Measurements from ENCODE around the gene AFG3L2. TPM values are rescaled to one million over a fixed set of nuclear protein-coding genes. Genes with fewer than 3 reads are reported as not detected.

The AFG3L2 gene
- total RNA-seq, 1 experiment from 2014 or later, result 55.1 TPM

DNA sequence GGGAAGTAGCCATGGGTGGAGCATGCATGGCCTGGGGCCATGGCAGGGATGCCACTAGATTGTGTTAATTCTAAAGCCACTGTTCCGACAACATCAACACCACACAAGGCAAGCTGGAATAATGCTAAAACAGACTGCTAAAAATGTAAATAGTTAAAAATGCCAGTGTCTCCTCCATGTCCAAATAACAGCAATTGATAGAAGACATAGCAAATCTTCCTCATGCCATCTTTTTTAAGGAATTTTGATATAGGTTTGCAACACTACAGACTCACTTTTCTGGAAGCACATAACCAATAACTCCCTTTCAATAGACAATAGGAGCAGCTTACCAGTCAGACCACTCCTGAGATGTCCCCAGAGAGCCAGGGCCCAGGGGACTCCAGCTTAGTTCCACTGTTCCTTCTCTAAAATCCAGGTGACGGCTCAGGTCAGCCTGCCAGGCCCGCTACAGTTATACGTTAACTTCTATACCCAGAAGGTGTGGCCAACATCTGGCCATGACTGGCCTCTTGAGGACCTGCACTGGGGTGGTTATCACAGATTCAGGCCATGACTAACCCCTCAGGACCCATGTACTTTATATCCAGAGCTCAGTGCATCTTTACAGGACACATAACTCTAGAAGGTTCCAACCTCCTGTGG lies 48.7 kb downstream of the AFG3L2 start:
- intact Hi-C loops (cut with micrococcal nuclease; ENCODE audit: unreplicated experiment), result loop anchor here (1.0 kb wide), 1 partner anchor 50 kb away; no protein-coding TSS in a partner anchor
- no peak for DNase-seq
- H3K27me3 Mint-ChIP-seq (ENCODE audit: unreplicated experiment), result no peaks in the 10 kb centered on the region
- no peak overlapping the region for H3K4me3 Mint-ChIP-seq (ENCODE audit: low read depth, unreplicated experiment)
- no peak for TF ChIP-seq CTCF (IDR thresholded peaks at IDR 0.05; ENCODE audit: unreplicated experiment)
- no peak overlapping the region for H3K27ac Mint-ChIP-seq (ENCODE audit: unreplicated experiment)
- H3K36me3 Mint-ChIP-seq (ENCODE audit: insufficient read depth, unreplicated experiment), result peaks cover 38% of the 10 kb centered on the region
- H3K4me1 Mint-ChIP-seq (ENCODE audit: low read depth, unreplicated experiment), result no peaks in the 10 kb centered on the region
- CTCF ChIA-PET, result interaction anchor here (0.6 to 1.2 kb wide), 10 partner anchors 8 to 91 kb away, joined by 3 to 18 read pairs (median 4); partner anchors contain the start of gene AFG3L2
- BruUV-seq (replicated peaks), result no TSS peak
- H3K9me3 Mint-ChIP-seq (ENCODE audit: low read depth, unreplicated experiment), result no peaks in the 10 kb centered on the region

DNA sequence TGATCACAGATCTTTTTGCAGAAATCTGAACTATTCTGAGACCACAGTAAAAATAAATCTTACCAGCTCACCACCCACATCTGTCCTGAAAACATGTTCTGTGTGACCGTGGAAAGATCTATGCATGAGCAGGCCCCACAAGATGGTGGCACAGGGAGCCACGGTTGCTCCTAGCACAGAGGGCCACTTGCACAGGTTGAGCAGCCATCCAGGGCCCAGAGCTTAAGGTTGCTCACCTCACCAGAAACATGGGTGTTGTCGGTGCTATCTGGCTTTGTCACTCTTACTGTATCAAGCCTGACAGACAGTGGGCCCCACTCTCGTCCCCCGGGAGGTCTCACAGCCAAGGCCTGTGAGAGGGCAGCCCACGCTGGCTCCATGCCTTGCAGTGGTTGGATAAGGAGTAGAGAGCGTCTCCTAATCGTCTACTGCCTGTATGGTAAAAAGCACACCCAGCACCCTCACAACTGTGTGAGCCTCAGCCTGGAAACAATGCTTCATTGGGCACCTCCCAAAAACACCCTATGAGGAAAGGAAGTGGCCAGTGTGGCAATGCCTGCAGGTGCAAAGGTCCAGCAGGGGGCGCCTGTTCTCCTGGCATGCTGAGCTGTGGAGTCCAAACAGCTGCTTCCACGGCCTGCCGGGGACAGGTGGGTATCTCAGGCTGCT lies 49.4 kb downstream of the AFG3L2 start:
- no peak overlapping the region for H3K27ac Mint-ChIP-seq (ENCODE audit: unreplicated experiment)
- CTCF ChIA-PET, result interaction anchor here (0.6 to 1.2 kb wide), 10 partner anchors 9 to 92 kb away, joined by 3 to 18 read pairs (median 4); partner anchors contain the start of gene AFG3L2

GRCh38 chr18:12326711-12327460 lies 50.1 kb downstream of the AFG3L2 start:
- Mint-ChIP-seq H3K27ac (ENCODE audit: unreplicated experiment) (no peak overlapping the region), H3K4me3 (ENCODE audit: low read depth, unreplicated experiment) (no peak overlapping the region), H3K9me3 (ENCODE audit: low read depth, unreplicated experiment) (no peaks in the 10 kb centered on the region), H3K4me1 (ENCODE audit: low read depth, unreplicated experiment) (no peaks in the 10 kb centered on the region), H3K36me3 (ENCODE audit: insufficient read depth, unreplicated experiment) (peaks cover 38% of the 10 kb centered on the region), H3K27me3 (ENCODE audit: unreplicated experiment) (no peaks in the 10 kb centered on the region)
- TF ChIP-seq CTCF (IDR thresholded peaks at IDR 0.05; ENCODE audit: unreplicated experiment), result no peak
- no peak for DNase-seq
- intact Hi-C loops (cut with micrococcal nuclease; ENCODE audit: unreplicated experiment), result no loop called here
- CTCF ChIA-PET, result no interaction called here
- BruUV-seq (replicated peaks), result no TSS peak

More for the DNA sequence above, 49.4 kb downstream of the AFG3L2 start:
- no peaks in the 10 kb centered on the region for H3K4me1 Mint-ChIP-seq (ENCODE audit: low read depth, unreplicated experiment)
- intact Hi-C loops (cut with micrococcal nuclease; ENCODE audit: unreplicated experiment), result loop anchor here (1.0 kb wide), 1 partner anchor 49 kb away; no protein-coding TSS in a partner anchor
- peak; percentile 87 for DNase-seq
- no peaks in the 10 kb centered on the region for H3K9me3 Mint-ChIP-seq (ENCODE audit: low read depth, unreplicated experiment)
- no TSS peak for BruUV-seq (replicated peaks)
- H3K27me3 Mint-ChIP-seq (ENCODE audit: unreplicated experiment), result no peaks in the 10 kb centered on the region
- peaks cover 38% of the 10 kb centered on the region for H3K36me3 Mint-ChIP-seq (ENCODE audit: insufficient read depth, unreplicated experiment)
- TF ChIP-seq CTCF (IDR thresholded peaks at IDR 0.05; ENCODE audit: unreplicated experiment), result peak; percentile 93
- H3K4me3 Mint-ChIP-seq (ENCODE audit: low read depth, unreplicated experiment), result no peak overlapping the region

DNA sequence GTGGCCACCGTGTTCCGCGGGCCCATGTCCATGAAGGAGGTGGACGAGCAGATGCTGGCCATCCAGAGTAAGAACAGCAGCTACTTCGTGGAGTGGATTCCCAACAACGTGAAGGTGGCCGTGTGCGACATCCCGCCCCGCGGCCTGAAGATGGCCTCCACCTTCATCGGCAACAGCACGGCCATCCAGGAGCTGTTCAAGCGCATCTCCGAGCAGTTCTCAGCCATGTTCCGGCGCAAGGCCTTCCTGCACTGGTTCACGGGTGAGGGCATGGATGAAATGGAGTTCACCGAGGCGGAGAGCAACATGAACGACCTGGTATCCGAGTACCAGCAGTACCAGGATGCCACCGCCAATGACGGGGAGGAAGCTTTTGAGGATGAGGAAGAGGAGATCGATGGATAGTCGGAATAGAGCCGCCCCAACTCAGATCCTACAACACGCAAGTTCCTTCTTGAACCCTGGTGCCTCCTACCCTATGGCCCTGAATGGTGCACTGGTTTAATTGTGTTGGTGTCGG lies 51.2 kb downstream of the AFG3L2 start:
- H3K27ac Mint-ChIP-seq (ENCODE audit: unreplicated experiment), result no peak overlapping the region
- H3K4me1 Mint-ChIP-seq (ENCODE audit: low read depth, unreplicated experiment), result no peaks in the 10 kb centered on the region
- no TSS peak for BruUV-seq (replicated peaks)
- no peaks in the 10 kb centered on the region for H3K9me3 Mint-ChIP-seq (ENCODE audit: low read depth, unreplicated experiment)
- H3K36me3 Mint-ChIP-seq (ENCODE audit: insufficient read depth, unreplicated experiment), result peaks cover 38% of the 10 kb centered on the region
- TF ChIP-seq CTCF (IDR thresholded peaks at IDR 0.05; ENCODE audit: unreplicated experiment), result no peak
- H3K27me3 Mint-ChIP-seq (ENCODE audit: unreplicated experiment), result no peaks in the 10 kb centered on the region
- H3K4me3 Mint-ChIP-seq (ENCODE audit: low read depth, unreplicated experiment), result no peak overlapping the region
- no peak for DNase-seq
- intact Hi-C loops (cut with micrococcal nuclease; ENCODE audit: unreplicated experiment), result no loop called here
- CTCF ChIA-PET, result no interaction called here

Measured in Calu3 (cell line).